Raji (cell line): Measurements from ENCODE around the gene ANKRD11.
A peak's percentile ranks its signal among the peaks of the same experiment; 100 is the strongest.

Experiments
- POLR2A ChIP-seq: IDR thresholded peaks from 2 replicates; pipeline ENCODE4 v1.6.1; 2011; ENCODE audit warnings: low read depth, low read length, control low read depth; ENCODE audit not compliant: insufficient read depth

Gene ANKRD11

DNA sequence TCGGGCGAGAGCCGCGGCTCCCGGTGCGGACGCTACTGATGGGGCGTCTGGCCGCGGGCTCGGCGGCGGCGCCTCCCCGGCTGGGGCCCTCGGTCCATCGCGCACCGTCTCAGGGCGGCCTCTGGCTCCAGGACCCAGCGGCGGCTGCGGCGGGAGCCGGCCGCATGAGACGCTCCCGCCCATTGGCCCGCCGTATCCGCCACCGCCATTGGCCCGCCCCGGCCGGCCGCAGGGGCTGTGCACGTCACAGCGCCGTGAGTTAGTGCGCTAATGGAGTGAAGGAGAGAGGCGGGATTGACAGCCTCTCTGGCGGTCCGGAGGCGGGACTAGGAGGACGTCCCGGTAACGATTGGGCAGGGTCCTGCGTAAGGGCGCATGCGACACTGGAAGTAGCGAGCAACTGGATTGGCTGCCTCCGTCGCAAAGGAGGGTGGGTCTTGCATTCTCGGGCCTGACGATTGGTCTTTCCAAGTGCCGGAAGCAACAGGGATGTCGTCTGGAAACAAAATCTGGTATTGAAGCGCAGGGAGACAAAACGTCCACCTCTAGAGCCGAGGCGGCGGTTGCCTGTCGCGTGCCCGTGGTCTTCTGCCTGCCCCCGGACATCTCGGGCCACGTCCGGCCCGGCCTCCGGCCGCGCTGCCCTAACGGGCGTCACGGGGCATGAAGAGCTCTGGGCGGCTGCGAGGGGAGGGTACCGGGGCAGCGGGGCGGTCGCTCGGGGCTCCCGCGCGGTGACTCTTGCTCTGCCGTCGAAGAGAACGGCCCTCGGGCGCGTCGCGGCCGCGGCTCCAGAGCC lies at the start of gene ANKRD11:
Gene ANKRD11 (minus strand): TSS at position 123 of the 799 bp plus-strand sequence. CDS start 173,542 bp downstream, outside the sequence.
- TF ChIP-seq POLR2A: peak; percentile 90

DNA sequence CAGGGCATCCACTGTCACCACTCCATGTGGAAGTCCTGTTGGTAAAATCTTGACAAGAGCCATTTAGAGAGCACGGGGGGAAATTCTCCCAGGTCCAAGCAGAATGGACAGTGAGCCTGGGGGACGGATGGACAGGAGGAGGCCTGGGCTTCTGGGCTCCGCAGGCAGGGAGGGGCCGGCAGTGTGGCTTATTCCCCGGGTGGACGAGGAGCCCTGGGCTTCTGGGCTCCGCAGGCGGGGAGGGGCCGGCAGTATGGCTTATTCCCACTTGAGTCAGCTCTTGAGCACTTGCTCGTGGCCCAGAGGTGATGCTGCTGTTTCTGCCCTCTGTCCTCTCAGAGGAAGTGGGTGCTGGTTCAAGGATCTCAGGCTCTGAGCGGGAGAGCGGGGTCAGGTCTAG lies 47.9 kb upstream of the ANKRD11 start:
- no peak for TF ChIP-seq POLR2A

DNA sequence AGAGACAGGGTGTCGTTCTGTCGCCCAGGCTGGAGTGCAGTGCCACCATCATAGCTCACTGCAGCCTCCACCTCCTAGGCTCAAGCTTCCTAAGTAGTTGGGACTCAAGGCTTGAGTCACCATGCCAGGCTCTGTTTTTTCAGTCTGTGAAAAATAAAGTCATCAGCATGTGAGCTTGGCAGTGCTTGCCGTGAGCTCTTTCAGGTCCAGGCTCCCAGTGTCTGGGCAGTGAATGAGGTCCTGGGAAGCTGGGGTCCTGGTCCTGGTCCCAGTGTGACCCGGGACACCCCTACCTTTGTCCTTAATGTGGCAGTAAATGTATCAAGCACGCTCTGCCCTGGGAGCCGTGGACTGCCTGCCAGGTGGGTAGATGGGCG lies 47.2 kb upstream of the ANKRD11 start:
- no peak for TF ChIP-seq POLR2A

DNA sequence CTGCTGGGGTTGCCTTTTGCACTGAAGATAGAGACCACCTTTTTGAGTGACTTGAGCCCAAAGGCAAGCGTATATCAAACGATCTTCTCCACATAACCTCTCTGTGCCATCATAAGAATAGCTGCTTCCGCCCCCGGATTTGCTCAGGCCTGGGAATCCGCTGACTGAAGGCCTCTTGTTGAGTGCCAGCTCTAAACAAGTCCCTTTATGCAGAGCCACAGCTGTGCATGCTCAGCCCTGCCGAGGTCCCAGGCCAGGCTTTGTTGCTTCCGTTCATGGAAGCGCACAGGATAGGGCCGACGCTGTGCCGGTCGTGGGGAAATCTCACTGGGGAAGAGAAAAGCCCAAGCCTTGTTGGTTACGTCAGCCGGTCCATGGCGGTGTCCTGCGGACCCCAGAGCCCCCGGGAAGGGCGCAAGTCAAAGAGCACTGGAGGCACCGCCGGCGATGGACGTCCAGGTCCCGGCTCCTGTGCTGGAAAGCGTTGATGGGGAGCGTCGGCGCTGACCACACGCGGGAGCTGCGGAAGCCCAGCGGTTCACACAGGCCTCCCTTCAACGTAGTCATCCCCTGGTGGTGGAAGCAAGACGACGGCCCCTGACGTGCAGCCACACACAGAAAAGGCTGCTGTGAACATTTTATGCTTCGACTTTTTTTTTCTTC lies 46.7 kb upstream of the ANKRD11 start:
- no peak for TF ChIP-seq POLR2A

DNA sequence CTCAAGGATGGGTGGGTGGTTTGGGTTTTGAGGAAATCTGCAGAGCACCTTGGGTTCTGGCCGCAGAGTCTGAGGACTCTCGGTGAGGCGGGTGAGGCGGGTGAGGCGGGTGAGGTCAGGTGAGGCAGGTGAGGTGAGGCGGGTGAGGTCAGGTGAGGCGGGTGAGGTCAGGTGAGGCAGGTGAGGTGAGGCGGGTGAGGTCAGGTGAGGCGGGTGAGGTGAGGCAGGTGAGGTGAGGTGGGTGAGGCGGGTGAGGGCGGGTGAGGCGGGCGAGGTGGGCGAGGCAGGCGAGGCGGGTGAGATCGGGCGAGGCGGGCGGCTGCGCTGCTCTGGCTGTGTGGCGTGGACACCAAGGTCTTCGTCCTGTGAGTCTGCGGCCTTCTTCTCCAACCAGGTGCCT lies 46.0 kb upstream of the ANKRD11 start:
- no peak for TF ChIP-seq POLR2A

DNA sequence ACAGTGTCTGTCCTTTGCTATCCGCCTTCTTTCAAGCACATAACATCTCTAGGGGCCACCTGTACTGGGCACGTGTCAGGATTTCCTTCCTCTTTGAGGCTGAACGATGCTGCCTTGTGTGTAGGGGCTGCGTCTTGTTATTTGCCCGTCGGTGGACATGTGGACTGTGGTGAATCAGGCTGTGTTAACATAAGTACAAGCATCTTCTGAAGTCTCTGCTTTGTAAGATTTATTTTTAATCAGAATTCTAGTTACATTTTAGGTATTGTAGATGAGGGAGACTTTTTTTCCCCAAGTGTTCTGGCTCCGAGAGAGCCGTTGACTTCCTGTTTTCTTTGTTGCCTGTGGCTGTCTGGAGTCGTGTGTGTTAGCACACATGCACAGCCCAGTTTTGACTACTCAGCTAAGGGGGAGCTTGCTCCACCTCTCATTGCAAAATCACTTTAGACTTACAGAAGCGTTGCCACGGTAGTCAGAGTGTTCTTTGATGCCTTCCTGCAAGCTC lies 43.9 kb upstream of the ANKRD11 start:
- TF ChIP-seq POLR2A: no peak

DNA sequence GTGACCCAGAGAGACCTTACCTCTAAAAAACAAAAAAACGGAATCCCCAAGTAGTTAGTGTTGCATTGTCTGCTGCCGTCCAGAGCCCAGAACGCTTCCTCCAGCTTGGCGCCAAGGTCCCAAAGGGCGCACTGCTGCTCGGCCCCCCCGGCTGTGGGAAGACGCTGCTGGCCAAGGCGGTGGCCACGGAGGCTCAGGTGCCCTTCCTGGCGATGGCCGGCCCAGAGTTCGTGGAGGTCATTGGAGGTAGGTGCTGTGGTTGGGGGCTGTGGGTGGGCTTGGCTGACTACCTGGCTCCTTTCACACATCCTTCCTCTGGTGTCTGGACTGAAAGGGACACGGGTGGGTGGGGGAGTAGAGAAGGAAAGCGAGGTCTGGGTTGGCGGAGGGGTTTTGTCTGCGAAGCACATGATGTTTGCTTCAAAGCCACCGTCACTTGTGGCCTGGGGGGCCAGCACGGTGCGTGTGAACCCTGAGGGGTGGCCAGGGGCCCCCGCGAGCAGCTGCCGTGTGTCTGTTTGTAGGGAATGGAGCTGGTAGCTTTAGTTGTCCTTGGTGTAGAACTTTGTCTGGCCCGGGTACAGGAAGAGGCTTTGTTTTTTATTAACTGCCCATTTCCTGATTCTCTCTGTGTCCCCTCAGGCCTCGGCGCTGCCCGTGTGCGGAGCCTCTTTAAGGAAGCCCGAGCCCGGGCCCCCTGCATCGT lies 41.6 kb upstream of the ANKRD11 start:
- no peak for TF ChIP-seq POLR2A

DNA sequence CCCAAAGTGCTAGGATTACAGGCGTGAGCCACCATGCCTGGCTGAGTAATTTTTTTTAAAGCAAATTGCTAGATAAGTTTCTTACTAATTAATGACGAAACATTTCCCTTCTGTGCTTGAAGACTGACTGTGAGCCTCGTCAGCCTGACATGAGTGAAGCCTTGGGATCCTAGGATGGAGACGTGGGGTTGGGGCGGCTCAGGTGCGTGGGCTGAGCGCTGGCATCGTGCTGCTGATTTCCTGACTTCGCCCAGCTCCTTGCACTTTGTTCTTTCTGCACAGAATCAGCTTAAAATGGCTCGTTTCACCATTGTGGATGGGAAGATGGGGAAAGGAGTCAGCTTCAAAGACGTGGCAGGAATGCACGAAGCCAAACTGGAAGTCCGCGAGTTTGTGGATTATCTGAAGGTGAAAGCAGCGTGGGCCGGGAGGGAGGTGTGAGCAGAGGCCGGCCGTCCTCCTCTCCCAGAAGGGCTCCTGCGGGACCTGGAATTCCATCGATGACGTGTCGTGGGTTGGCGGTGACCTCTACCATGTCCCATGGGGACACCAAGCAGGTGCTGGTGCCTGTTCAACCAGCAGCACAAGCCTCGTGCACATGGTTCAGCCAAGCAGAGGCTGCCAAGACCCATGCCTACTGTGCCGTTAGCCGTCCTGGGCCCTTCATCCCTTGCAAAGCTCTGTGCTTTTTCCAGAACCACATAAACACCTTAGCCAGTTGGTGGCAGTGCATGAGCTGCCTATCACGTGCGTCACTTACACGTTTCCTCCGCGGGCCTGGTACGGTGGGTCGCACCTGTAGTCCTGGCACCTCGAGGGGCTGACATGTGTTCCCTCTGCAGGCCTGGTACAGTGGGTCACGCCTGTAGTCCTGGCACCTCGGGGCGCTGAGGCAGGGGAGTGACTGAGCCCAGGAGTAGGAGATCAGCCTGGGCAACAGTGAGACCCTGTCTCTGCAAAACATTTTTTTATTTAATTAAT lies 40.3 kb upstream of the ANKRD11 start:
- no peak for TF ChIP-seq POLR2A

DNA sequence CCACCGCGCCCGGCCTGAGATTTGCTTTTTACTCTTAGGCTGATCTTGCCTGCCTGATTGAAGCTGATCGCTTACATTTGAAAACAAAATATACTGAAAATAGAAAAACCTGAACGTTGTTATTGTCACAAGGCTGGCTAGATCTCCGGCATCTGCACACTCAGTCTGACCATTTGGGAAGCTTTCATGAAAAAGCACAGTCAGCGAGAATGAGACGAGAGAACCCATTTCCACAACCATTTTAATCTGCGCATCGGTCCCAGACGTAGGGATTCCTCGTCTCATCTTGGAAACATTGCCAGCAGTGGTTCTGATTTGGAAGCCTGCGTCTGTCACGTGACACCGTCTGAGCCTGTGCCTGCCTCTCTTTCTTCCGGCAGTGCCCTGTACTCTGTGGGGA lies 38.7 kb upstream of the ANKRD11 start:
- no peak for TF ChIP-seq POLR2A

DNA sequence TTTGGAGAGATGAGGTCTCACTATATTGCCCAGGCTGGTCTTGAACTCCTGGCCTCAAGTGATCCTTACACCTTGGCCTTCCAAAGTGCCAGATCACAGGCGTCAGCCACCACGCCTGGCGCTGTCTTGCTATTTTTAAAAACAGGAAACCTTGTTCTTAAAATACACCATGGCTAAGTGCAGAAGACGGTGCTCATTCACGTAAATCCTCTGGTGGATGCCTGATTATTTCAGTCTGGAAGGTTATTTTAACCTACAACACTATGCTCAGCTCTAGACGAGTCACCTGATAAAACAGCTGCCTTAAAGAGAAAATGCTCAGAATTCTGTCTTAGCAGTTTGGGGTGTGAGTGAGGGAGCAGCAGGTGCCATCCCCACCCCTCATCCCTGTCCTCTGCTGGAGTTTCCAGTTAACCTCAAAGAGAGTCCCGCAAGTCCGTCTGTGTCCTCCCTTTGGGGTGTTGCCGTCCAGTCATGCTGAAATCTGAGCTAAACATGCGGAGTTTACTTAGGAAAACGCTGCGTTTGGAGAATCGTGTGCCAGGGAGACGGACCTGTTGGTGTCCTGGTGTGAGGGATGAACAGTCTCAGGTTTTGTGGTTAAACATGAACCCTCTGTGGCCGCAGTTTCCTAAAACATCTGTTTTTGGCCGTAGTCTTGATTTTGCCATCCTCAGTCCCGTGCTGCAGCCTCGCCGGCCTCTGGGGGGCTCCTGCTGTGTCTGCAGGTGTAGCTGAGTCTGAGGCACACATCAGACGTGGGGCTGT lies 35.0 kb upstream of the ANKRD11 start:
- no peak for TF ChIP-seq POLR2A

DNA sequence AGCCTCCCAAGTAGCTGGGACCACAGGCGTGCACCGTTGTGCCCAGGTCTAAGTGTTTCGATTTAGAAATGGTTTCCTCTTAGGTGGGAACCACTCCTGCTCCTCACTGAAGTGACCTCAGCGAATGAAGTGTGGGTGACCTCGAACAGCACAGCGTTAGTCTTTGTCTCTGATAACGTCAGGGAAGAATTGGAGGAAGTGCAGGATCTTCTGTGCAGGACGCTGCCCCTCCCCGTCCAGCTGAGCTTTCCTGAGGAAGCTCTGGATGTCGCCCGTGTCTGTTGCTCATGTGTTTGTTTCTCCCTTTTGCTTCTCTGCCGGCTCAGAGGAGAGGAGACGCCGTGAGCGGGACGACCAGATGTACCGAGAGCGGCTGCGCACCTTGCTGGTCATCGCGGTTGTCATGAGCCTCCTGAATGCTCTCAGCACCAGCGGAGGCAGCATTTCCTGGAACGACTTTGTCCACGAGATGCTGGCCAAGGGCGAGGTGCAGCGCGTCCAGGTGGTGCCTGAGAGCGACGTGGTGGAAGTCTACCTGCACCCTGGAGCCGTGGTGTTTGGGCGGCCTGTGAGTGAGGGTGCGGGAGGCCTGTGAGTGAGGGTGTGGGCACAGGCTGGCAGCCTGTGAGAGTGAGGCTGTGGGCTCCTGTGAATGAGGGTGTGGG lies 33.5 kb upstream of the ANKRD11 start:
- TF ChIP-seq POLR2A: no peak

DNA sequence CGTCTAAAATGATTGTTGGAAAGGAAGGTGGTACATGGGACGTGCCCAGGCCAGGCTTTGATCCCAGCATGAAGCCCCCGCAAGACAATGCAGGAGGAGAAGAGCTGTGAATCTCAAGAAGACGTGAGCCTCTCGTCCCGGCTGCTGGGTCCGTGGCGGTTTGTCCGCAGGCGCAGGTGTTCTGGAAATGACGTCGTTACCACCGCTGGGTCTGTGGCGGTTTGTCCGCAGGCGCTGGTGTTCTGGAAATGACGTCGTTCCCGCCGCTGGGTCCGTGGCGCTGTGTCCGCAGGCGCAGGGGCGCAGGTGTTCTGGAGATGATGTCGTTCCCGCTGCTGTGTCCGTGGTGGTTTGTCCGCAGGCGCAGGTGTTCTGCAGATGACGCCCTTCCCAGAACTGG lies 31.9 kb upstream of the ANKRD11 start:
- TF ChIP-seq POLR2A: no peak

DNA sequence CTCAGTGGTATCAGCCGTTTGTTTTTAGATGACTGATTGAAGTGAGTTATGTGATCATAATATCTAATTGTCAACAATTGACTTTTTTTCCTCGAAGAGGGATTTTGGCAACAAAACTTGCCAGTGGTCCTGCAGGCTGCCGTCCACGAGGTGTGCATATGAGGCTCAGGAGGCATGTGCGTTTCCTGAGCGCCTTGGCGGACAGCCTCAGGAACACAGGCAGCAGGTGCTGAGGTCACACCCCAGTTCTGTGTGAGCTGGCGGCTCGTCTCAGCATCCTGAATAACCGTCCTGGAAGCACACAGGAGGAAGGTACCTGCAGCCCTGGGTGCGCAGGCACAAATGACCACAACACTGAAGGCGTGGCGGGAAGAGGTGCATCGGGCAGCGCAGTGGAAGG lies 29.5 kb upstream of the ANKRD11 start:
- no peak for TF ChIP-seq POLR2A
